Suprapubic skin (tissue), 4 donors: ENCODE data around the gene VTA1.
"Not testable (repeated sequence)": the region's sequence is repeated elsewhere in the genome, so short reads cannot be mapped to it uniquely, and the experiment has no call there.

ENCODE experiments used
- EP300 ChIP-seq: sonication (generic); formaldehyde crosslinking; IDR thresholded peaks from one replicate; pipeline ENCODE4 v1.6.1; 2017; ENCODE audit warnings: antibody characterized with exemption
- POLR2A ChIP-seq, 2 donors: fragments of 450-650 bp; IDR thresholded peaks; one replicate each; pipeline ENCODE4 v1.6.1; 2017; ENCODE audit warnings: antibody characterized with exemption in 2 of 2, mild to moderate bottlenecking in 2 of 2, moderate library complexity in 2 of 2
- POLR2AphosphoS5 ChIP-seq, 3 donors: sonication (generic); formaldehyde crosslinking; IDR thresholded peaks; one replicate each; pipeline ENCODE4 v1.6.1; 2017; ENCODE audit warnings: antibody characterized with exemption in 3 of 3
- TF ChIP-seq, protein P1 (sequence below), 2 donors: fragments of 200-600 bp in 1 of 2; fragments of 450-650 bp in 1 of 2; sonication (generic) in 1 of 2; IDR thresholded peaks; one replicate each; pipeline ENCODE4 v1.5.1; 2016 to 2019; ENCODE audit warnings: antibody characterized with exemption in 2 of 2, mild to moderate bottlenecking in 1 of 2, moderate library complexity in 1 of 2

GRCh38 chr6:142229518-142230270 lies 82.6 kb downstream of the VTA1 start:
- TF ChIP-seq, protein P1, sequence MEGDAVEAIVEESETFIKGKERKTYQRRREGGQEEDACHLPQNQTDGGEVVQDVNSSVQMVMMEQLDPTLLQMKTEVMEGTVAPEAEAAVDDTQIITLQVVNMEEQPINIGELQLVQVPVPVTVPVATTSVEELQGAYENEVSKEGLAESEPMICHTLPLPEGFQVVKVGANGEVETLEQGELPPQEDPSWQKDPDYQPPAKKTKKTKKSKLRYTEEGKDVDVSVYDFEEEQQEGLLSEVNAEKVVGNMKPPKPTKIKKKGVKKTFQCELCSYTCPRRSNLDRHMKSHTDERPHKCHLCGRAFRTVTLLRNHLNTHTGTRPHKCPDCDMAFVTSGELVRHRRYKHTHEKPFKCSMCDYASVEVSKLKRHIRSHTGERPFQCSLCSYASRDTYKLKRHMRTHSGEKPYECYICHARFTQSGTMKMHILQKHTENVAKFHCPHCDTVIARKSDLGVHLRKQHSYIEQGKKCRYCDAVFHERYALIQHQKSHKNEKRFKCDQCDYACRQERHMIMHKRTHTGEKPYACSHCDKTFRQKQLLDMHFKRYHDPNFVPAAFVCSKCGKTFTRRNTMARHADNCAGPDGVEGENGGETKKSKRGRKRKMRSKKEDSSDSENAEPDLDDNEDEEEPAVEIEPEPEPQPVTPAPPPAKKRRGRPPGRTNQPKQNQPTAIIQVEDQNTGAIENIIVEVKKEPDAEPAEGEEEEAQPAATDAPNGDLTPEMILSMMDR (IDR thresholded peaks at IDR 0.05) = not testable (repeated sequence)
- TF ChIP-seq EP300; POLR2AphosphoS5 (IDR thresholded peaks at IDR 0.05); POLR2A (IDR thresholded peaks at IDR 0.05): not testable (repeated sequence)
